Measurements from ENCODE around the gene SFMBT2.

DNA sequence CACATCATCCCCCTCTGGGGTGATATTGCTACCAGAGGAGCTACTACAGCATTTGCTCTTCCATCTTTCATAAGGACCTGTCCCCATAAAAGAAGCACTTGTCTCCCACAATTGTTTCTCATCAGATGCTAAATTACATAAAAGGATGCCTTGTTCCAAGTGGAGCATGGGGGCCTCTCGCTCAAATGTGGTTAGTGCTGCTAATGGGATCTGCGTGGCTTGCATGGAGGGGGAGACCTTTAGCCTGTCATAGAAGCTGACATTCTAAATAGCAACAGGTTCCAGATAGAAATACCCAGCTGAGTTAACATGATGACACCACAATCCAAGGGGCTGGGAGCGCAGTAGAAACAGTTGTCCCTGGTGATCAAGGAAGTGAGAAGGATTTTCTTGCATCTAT, 257.9 kb downstream of the SFMBT2 start:
- TF ChIP-seq, protein P1, sequence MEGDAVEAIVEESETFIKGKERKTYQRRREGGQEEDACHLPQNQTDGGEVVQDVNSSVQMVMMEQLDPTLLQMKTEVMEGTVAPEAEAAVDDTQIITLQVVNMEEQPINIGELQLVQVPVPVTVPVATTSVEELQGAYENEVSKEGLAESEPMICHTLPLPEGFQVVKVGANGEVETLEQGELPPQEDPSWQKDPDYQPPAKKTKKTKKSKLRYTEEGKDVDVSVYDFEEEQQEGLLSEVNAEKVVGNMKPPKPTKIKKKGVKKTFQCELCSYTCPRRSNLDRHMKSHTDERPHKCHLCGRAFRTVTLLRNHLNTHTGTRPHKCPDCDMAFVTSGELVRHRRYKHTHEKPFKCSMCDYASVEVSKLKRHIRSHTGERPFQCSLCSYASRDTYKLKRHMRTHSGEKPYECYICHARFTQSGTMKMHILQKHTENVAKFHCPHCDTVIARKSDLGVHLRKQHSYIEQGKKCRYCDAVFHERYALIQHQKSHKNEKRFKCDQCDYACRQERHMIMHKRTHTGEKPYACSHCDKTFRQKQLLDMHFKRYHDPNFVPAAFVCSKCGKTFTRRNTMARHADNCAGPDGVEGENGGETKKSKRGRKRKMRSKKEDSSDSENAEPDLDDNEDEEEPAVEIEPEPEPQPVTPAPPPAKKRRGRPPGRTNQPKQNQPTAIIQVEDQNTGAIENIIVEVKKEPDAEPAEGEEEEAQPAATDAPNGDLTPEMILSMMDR (IDR thresholded peaks at IDR 0.05) = no peak
- TF ChIP-seq POLR2A (IDR thresholded peaks at IDR 0.05) = no peak

Measured in right lobe of liver (tissue), 4 donors.